Epithelial cell of prostate (primary cell): ENCODE measurements around the gene EXD3.

Source experiments
- DNase-seq: peaks from one replicate; pipeline ENCODE4 v3.0.0-alpha.2; 2011; ENCODE audit warnings: low read depth, low spot score
- H3K27ac ChIP-seq: fragments of 450-650 bp; 2 replicates; pipeline ENCODE4 v1.5.1; 2017; ENCODE audit warnings: mild to moderate bottlenecking

Gene EXD3

GRCh38 chr9:137370865-137371520, 52.0 kb downstream of the EXD3 start:
- H3K27ac ChIP-seq = no peak overlapping the region

GRCh38 chr9:137369911-137370764, 52.8 kb downstream of the EXD3 start:
- no peak for DNase-seq
- no peak overlapping the region for H3K27ac ChIP-seq

More at GRCh38 chr9:137370865-137371520, 52.0 kb downstream of the EXD3 start:
- DNase-seq = no peak

- DNase-seq = no peak
- H3K27ac ChIP-seq = no peak overlapping the region
Observed at GRCh38 chr9:137369061-137369787, 53.7 kb downstream of the EXD3 start.

GRCh38 chr9:137368431-137369035, 54.4 kb downstream of the EXD3 start:
- DNase-seq = no peak
- no peak overlapping the region for H3K27ac ChIP-seq

- no peak for DNase-seq
- no peak overlapping the region for H3K27ac ChIP-seq
Observed at GRCh38 chr9:137367506-137368430, 55.2 kb downstream of the EXD3 start.

- no peak for DNase-seq
- no peak overlapping the region for H3K27ac ChIP-seq
Observed at GRCh38 chr9:137366891-137367381, 56.0 kb downstream of the EXD3 start.

- H3K27ac ChIP-seq = no peak overlapping the region
- DNase-seq = no peak
Observed at GRCh38 chr9:137366445-137366810, 56.5 kb downstream of the EXD3 start.

- DNase-seq = no peak
- no peak overlapping the region for H3K27ac ChIP-seq
Observed at GRCh38 chr9:137365552-137366444, 57.2 kb downstream of the EXD3 start.

GRCh38 chr9:137365056-137365455, 57.9 kb downstream of the EXD3 start:
- DNase-seq = no peak
- no peak overlapping the region for H3K27ac ChIP-seq

- no peak overlapping the region for H3K27ac ChIP-seq
- no peak for DNase-seq
Observed at GRCh38 chr9:137359850-137360249, 63.1 kb downstream of the EXD3 start.

- no peak for DNase-seq
- H3K27ac ChIP-seq = no peak overlapping the region
Observed at GRCh38 chr9:137358126-137358525, 64.8 kb downstream of the EXD3 start.

- DNase-seq = no peak
- no peak overlapping the region for H3K27ac ChIP-seq
Observed at GRCh38 chr9:137357166-137357565, 65.8 kb downstream of the EXD3 start.

- DNase-seq = no peak
Observed at GRCh38 chr9:137355761-137356365, 67.1 kb downstream of the EXD3 start.

GRCh38 chr9:137354845-137355760, 67.9 kb downstream of the EXD3 start:
- no peak overlapping the region for H3K27ac ChIP-seq
- DNase-seq = no peak

More at GRCh38 chr9:137355761-137356365, 67.1 kb downstream of the EXD3 start:
- no peak overlapping the region for H3K27ac ChIP-seq

- no peak overlapping the region for H3K27ac ChIP-seq
- DNase-seq = no peak
Observed at GRCh38 chr9:137354153-137354844, 68.7 kb downstream of the EXD3 start.
